Activated naive CD4-positive, alpha-beta T cell treated with Interleukin-2 at 50 U/mL for 16 hours (primary cell): ENCODE measurements around the gene CRCP.
"Not testable (repeated sequence)": the region's sequence is repeated elsewhere in the genome, so short reads cannot be mapped to it uniquely, and the experiment has no call there.

Experiments used
- DNase-seq: peaks from one replicate; pipeline ENCODE4 v3.0.0-alpha.2; 2020

The CRCP gene

GRCh38 chr7:66162622-66163021, 48.0 kb downstream of the CRCP start:
- no peak for DNase-seq

- DNase-seq, result no peak
These were observed 48.6 kb downstream of the CRCP start for GRCh38 chr7:66163186-66163610.

- no peak for DNase-seq
These were observed 49.7 kb downstream of the CRCP start for GRCh38 chr7:66164356-66164755.

DNA sequence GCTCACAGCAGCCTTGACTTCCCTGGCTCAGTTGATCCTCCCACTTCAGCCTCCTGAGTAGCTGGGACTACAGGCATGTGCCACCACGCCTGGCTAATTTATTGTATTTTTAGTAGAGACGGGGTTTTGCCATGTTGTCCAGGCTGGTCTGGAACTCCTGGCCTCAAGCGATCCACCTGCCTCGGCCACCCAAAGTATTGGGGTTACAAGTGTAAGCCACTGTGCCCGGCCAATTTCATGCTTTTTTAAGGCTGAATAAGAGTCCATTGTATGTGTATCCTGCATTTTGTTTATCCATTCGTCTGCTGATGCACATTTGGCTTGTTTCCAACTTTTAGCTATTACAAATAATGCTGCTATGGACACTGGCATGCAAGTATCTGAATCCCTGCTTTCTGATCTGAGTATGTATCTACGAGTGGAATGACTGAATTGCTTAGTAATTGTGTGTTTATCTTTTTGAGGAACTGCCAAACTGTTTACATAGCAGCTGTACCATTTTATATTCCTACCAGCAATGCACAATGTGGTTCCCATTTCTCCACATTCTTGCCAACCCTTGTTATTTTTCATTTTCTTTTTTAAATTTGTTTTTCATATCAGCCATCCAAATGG, 53.2 kb downstream of the CRCP start:
- DNase-seq, result no peak

DNA sequence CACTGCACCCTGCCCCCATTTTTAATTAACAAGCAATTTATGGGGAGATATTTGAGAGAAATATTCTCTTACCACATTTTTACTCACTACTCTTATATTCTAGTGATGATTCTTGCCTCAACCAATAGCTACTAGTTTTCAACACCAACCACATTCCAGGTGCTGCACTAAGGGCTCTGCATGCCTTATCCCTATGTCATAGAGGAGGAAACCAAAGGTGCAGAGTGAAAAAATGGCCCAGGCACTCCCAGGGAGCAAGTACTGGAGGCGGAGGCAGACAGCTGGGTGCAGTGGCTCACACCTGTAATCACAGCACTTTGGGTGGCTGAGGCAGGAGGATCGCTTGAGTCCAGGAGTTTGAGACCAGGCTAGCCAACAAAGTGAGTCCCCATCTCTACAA, 55.0 kb downstream of the CRCP start:
- DNase-seq, result no peak

DNA sequence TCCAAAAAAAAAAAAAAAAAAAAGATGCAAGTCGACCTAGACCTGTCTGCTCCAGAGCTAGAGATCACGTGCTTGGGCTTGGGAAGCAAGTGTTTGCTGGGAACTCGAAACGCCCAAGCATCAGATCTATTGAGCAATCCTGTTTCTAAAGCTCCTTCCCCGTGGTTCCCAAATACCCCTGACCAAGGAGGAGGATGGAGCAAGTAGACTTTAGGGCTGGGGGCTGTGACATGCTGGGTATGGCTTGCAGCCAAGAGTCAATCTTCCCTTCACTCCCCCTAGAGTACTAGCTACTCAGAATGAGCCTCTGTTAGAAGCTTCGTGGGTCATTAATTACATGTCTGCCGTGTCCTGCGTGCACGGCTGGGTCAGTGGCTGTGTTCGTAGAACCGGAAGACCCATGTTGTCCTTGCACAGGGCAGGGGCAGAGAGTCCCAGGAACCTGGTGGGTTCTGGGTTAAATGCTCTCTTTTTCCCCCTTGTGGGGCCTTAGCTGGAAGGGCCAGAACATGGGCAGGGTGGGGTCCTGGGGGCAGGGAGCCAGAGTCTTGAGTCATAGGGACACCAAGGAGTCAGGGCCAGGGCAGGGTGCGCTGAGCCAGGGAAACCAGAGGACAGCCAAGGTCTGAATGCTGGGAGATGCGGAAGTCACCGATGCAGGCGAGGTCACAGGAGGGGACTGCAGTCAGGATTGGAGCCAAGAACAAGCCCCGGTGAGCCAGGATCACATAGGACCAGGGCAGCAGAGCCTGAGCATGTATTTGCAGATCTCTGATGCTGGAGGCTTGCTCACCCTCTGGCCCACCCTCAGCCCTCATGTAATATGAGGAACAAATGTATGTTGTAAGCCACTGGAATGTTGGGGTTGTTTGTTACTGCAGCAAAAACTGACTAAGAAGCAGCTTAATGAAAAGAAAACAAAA, 55.9 kb downstream of the CRCP start:
- no peak for DNase-seq

GRCh38 chr7:66172536-66173401, 58.1 kb downstream of the CRCP start:
- not testable (repeated sequence) for DNase-seq

DNA sequence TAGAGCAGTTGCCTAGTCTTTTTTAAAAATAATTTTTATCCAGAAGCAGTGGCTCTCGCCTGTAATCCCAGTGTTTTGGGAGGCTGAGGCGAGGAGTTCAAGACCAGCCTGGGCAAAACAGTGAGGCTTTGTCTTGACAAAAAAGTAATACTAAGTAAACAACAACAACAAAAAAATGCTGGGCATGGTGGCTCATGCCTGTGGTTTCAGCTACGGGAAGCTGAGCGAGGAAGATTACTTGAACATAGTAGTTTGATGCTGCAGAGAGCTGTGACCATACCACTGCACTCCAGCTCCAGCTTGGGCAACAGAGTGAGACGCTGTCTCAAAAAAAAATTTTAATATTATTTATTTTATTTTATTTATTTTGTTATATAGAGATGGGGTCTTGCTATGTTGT, 59.2 kb downstream of the CRCP start:
- DNase-seq, result no peak

DNA sequence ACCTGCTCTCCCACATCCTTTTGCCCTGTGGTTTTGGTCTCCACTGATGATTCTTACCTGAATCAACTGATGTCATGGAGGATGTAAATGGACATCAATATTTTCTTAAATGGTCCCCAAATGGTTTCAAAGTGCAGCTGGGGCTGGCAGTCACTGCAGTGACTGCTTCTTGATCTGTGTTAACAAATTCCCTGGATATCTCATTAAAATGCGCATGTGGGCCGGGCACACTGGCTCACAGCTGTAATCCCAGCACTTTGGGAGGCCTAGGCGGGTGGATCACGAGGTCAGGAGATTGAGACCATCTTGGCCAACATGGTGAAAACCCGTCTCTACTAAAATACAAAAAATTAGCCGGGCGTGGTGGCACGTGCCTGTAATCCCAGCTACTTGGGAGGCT, 60.4 kb downstream of the CRCP start:
- not testable (repeated sequence) for DNase-seq

- no peak for DNase-seq
These were observed 62.3 kb downstream of the CRCP start for GRCh38 chr7:66176914-66177313.

DNA sequence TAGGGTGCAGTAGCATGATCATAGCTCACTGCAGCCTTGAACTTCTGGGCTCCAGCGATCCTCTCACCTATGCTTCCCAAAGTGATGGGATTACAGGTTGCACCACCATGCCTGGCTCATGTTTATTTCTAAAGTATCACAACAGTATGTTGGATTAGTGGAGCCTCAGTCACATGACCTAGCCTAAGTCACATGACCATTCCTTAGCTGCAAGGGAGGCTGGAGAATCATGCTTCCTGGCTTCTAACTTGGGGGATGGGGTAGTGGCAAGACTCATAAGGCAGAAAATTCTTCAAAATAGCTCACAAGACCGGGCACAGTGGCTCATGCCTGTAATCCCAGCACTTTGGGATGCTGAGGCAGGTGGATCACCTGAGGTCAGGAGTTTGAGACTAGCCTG, 63.6 kb downstream of the CRCP start:
- no peak for DNase-seq

DNA sequence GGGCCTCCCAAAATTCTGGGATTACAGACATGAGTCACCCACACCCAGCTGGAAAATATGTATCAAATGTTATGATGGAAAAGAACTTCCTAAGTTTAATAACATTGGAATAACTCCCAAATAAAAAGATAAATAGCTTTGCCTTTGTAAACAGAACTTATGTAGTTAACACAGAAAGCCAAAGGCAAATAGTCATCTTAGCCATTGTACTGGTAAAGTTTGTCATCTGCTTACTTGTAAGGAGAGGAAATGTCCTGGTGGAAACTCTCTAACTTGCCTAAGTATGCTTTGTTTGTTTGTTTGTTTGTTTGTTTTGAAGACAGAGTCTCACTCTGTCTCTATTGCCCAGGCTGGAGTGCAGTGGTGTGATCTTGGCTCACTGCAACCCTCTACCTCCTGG, 66.7 kb downstream of the CRCP start:
- DNase-seq, result no peak

GRCh38 chr7:66181845-66182244, 67.2 kb downstream of the CRCP start:
- DNase-seq, result no peak

DNA sequence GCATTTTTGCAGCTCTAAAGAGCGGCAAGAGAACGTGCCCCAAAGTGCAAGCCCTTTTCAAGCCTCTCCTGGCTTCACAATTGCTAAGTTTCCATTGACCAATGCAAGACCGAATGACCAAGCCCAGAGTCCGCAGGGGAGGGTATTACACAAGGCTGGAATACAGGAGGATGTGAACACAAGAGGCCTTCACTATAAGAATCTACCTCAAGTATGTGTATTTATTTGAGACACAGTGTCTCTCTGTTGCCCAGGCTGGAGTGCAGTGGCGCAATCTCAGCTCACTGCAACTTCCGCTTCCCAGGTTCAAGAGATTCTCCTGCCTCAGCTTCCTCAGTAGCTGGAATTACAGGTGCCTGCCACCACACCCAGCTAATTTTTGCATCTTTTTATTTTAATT, 68.3 kb downstream of the CRCP start:
- no peak for DNase-seq

GRCh38 chr7:66183700-66184099, 69.1 kb downstream of the CRCP start:
- DNase-seq, result no peak

- DNase-seq, result no peak
These were observed 71.1 kb downstream of the CRCP start for GRCh38 chr7:66185680-66186187.

DNA sequence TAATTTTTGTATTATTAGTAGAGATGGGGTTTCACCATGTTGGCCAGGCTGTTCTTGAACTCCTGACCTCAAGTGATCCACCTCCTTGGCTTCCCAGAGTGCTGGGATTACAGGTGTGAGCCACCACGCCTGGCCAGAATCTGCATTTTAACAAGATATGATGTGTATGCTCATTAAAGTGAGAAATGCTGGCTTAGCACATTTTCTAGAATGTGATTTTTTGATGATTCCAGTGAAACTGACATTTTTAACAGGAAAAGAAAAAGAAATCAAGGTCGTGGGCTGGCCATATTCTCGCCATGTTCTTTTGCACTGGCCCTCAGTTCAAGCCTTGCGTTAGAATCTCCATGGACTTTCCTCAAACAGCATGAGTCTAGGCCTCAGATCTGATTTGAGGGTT, 72.3 kb downstream of the CRCP start:
- no peak for DNase-seq

- no peak for DNase-seq
These were observed 73.3 kb downstream of the CRCP start for GRCh38 chr7:66187905-66188304.

DNA sequence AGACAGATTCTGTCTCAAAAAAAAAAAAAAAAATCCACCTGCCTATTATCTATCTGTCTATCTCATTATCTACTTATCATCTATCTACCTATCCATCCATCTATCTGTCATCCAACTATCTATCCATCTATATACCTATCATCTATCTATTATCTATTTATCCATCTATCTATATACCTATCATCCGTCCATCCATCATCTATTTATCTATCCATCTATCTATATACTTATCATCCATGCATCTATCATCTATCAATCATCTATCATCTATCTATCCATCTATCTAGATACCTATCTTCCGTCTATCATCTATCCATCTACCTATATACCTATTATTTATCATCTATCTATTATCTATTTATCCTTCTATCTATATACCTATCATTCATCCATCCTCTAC, 74.0 kb downstream of the CRCP start:
- no peak for DNase-seq

GRCh38 chr7:66189695-66190503, 75.3 kb downstream of the CRCP start:
- no peak for DNase-seq

DNA sequence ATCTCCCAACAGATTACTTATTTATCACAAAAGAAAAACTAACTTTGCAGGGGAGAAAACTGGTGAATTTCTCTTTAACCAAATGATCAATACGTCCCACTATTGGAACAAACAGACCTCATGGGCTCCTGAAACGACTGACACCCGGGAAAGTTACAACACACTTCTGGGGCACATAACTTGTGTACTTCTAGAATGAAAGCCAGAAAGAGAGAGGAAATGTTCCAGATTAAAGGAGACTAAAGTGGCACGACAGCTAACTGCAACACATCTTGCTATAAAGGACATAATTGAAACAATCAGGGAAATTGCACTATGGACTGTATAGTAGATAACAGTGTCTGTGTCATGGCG, 75.8 kb downstream of the CRCP start:
- DNase-seq, result no peak

GRCh38 chr7:66193146-66193725, 78.6 kb downstream of the CRCP start:
- DNase-seq, result no peak
